ENCODE data around the gene TMEM63C.

DNA sequence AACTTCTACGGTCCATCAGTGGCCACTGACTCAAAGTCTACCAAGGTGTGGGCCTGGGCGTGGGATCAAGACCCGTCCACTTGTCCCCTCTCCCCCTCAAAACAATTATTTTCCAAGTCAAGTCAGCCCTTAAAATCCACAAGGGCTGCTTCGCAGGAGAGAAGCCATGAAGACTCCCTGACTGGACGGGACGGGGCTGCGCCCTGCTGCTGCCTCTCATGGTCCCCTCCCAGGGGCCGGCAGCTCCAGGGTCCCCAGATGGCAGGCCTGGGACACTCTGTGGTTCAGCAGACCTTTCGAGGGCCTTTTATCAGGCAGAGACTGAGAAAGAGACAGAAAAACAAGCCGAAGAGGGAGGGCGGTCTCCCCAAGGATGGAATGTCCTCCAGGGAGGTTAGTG lies 78.6 kb downstream of the TMEM63C start:
- TF ChIP-seq, protein P1, sequence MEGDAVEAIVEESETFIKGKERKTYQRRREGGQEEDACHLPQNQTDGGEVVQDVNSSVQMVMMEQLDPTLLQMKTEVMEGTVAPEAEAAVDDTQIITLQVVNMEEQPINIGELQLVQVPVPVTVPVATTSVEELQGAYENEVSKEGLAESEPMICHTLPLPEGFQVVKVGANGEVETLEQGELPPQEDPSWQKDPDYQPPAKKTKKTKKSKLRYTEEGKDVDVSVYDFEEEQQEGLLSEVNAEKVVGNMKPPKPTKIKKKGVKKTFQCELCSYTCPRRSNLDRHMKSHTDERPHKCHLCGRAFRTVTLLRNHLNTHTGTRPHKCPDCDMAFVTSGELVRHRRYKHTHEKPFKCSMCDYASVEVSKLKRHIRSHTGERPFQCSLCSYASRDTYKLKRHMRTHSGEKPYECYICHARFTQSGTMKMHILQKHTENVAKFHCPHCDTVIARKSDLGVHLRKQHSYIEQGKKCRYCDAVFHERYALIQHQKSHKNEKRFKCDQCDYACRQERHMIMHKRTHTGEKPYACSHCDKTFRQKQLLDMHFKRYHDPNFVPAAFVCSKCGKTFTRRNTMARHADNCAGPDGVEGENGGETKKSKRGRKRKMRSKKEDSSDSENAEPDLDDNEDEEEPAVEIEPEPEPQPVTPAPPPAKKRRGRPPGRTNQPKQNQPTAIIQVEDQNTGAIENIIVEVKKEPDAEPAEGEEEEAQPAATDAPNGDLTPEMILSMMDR (IDR thresholded peaks at IDR 0.05; ENCODE audit: poor library complexity, severe bottlenecking): no peak
- TF ChIP-seq TAF1 (IDR thresholded peaks at IDR 0.05; ENCODE audit: low read depth) (no peak), POLR2AphosphoS5 (IDR thresholded peaks at IDR 0.05) (no peak), SMC3 (conservative IDR thresholded peaks at IDR 0.05; ENCODE audit: poor library complexity) (no peak), EP300 (conservative IDR thresholded peaks at IDR 0.05; ENCODE audit: poor library complexity, severe bottlenecking) (no peak), EZH2 (IDR thresholded peaks at IDR 0.05; ENCODE audit: borderline replicate concordance, insufficient read depth, low read length, poor library complexity, severe bottlenecking) (no peak), RAD21 (conservative IDR thresholded peaks at IDR 0.05) (no peak), MXI1 (conservative IDR thresholded peaks at IDR 0.05; ENCODE audit: poor library complexity, severe bottlenecking) (no peak)
- TF ChIP-seq, protein P2, sequence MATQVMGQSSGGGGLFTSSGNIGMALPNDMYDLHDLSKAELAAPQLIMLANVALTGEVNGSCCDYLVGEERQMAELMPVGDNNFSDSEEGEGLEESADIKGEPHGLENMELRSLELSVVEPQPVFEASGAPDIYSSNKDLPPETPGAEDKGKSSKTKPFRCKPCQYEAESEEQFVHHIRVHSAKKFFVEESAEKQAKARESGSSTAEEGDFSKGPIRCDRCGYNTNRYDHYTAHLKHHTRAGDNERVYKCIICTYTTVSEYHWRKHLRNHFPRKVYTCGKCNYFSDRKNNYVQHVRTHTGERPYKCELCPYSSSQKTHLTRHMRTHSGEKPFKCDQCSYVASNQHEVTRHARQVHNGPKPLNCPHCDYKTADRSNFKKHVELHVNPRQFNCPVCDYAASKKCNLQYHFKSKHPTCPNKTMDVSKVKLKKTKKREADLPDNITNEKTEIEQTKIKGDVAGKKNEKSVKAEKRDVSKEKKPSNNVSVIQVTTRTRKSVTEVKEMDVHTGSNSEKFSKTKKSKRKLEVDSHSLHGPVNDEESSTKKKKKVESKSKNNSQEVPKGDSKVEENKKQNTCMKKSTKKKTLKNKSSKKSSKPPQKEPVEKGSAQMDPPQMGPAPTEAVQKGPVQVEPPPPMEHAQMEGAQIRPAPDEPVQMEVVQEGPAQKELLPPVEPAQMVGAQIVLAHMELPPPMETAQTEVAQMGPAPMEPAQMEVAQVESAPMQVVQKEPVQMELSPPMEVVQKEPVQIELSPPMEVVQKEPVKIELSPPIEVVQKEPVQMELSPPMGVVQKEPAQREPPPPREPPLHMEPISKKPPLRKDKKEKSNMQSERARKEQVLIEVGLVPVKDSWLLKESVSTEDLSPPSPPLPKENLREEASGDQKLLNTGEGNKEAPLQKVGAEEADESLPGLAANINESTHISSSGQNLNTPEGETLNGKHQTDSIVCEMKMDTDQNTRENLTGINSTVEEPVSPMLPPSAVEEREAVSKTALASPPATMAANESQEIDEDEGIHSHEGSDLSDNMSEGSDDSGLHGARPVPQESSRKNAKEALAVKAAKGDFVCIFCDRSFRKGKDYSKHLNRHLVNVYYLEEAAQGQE (IDR thresholded peaks at IDR 0.05; ENCODE audit: borderline replicate concordance): no peak

Data from neural cell (in vitro differentiated cells).